Kidney tubule cell (primary cell): ENCODE data around the gene TMEM161B.
A peak's percentile ranks its signal among the peaks of the same experiment; 100 is the strongest.
"Not testable (repeated sequence)": the region's sequence is repeated elsewhere in the genome, so short reads cannot be mapped to it uniquely, and the experiment has no call there.

Source experiments
- DNase-seq: peaks from one replicate; pipeline ENCODE4 v3.0.0-alpha.2; 2018; ENCODE audit warnings: low spot score

The TMEM161B gene

DNA sequence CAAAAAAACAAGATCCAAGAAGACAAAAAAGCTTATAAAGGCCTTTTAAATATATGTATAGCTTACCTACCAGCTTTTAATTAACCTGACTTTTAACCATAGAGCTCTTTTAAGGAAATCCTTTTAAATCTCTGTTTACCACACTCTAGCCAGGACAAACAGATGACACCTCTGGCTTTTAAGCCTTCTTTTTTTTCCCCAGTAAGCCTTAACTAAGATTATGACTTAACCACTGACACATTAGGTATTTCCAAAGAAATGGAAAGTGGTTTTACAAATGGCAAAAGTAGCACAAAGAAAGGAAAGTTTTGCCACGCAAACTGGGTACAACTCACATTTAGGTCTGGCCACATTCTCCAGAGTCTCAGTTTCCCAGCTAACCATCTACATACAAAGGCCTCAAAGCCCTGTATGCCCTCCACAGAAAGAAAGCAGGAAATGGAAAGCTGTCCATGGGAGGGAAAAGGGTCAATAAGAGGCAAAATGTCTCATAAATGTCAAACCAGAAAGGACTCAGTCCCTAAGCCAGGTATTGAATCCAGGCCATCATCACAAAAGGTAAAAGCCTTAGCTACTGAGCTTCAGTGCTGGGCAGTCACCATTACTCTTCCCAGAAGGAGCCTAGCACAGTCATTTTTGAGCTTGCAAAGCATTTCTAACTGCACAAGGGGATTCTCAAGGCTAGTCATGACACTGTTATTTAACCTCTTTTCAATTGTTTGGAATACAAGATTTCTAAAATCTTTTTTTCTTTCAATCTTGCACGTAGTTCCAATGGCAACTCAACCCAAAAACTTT is 19.7 kb downstream of the TMEM161B start:
- no peak for DNase-seq

GRCh38 chr5:88248094-88248493 is 20.6 kb downstream of the TMEM161B start:
- no peak for DNase-seq

DNA sequence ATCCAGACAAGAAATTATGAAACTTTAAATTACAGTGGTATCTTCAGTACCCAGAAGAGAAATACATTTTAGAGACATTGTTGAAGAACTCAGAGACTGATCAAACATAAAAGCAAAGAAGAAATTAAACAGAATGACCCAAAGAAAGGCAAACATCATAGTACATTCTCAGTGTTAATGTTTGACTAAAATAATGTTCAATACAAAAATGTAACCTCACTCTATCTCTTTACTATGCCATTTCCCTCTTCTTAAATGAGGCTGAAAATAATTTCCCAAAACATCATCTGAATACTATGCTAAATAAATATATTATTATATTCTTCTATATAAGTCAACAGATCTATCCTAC is 22.8 kb downstream of the TMEM161B start:
- no peak for DNase-seq

GRCh38 chr5:88245241-88245892 is 23.3 kb downstream of the TMEM161B start:
- DNase-seq, result no peak

DNA sequence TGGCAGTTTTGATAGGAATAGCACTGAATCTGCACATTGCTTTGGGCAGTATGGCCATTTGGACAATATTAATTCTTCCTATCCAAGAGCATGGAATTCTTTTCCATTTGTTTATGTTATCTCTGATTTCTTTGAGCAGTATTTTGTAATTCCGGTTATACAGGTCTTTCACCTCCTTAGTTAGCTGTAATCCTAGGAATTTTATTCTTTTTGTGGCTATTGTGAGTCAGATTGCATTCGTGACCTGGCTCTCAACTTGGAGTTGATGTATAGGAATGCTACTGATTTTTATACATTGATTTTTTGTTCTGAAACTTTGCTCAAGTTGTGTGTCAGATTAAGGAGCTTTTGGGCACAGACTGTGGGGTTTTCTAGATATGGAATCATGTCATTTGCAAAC is 24.0 kb downstream of the TMEM161B start:
- DNase-seq, result no peak

GRCh38 chr5:88243493-88243892 is 25.2 kb downstream of the TMEM161B start:
- not testable (repeated sequence) for DNase-seq

DNA sequence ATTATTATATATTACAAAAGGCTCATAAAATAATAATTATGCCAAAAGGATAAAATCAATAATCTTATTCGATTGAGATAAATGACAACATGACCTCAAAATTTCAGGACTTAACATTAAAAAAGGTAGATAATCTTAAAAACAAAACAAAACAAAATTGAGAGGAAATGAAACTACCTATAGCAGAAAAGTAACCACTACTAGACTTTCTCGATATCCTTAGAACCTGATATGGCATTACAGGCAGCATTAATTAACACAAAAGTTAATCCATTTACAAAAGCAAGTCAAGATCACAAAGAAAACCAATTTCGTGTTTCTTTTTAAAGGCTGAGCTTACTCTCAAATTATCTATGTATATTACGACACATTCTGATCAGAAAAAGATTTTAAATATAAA is 29.9 kb downstream of the TMEM161B start:
- no peak for DNase-seq

- peak; percentile 56 for DNase-seq
Observed at GRCh38 chr5:88236866-88237642, 31.6 kb downstream of the TMEM161B start.

DNA sequence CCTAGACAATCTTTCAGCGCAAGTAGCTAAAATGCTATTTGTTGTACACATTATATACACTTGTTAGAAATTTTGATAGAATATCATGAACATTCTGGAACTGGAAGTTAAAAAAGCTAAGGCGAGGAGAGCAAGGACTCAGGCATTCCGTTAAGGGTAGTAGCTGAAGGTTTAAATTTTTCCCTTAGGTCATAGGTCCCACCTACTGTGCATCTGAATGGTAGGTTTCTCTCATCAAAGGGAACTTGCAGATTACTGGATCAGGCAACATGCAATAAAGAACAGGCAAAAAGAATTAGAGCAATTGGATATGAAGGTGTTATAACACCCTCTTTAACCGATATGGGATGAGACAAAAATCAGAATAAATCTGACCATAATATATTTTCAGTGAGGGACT is 32.8 kb downstream of the TMEM161B start:
- DNase-seq, result no peak

DNA sequence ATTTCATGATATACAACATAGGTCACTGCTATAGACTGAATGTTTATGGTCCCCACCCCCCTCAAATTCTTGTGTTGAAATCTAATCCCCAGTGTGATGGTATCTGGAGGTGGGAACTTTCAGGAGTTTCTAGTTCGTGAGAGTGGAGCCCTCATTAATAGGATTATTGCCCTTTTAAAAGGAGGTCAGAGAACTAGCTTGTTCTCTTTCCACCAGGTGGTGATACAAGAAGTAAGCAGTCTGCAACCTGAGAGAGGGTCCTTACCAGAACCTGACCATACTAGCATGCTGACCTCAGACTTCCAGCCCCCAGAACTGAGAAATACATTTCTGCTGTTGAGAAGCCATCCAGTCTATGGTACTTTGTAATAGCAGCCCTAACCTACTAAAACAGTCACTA is 33.3 kb downstream of the TMEM161B start:
- DNase-seq, result no peak

- no peak for DNase-seq
Observed at GRCh38 chr5:88230546-88231066, 38.0 kb downstream of the TMEM161B start.

DNA sequence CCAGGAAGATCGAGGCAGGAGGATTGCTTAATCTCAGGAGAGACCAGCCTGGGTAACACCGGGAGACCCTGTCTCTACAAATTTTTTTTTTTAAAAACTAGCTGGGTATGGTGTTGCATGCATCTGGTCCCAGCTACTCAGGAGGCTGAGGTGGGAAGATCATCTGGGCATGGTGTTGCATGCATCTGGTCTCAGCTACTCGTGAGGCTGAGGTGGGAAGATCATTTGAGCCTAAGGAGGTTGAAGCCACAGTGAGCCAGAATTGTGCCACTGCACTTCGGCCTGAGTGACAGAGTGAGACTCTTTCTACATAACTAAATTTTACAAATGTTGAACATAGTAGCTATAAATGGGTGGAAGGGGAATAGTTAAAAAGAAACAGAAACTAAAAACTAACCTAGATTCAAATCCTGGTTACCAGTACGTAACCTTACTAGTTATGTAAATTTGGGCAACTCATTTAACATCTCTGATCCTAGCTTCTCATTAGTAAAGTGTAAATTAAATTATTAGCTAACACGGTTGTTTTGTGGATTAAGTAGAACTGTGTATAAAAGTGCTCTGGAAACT is 41.7 kb downstream of the TMEM161B start:
- no peak for DNase-seq

- DNase-seq, result no peak
Observed at GRCh38 chr5:88214655-88215054, 54.0 kb downstream of the TMEM161B start.

- no peak for DNase-seq
Observed at GRCh38 chr5:88207575-88207974, 61.1 kb downstream of the TMEM161B start.

- no peak for DNase-seq
Observed at GRCh38 chr5:88203981-88204750, 64.5 kb downstream of the TMEM161B start.

- DNase-seq, result no peak
Observed at GRCh38 chr5:88195636-88196035, 73.0 kb downstream of the TMEM161B start.

- no peak for DNase-seq
Observed at GRCh38 chr5:88193896-88194295, 74.7 kb downstream of the TMEM161B start.

DNA sequence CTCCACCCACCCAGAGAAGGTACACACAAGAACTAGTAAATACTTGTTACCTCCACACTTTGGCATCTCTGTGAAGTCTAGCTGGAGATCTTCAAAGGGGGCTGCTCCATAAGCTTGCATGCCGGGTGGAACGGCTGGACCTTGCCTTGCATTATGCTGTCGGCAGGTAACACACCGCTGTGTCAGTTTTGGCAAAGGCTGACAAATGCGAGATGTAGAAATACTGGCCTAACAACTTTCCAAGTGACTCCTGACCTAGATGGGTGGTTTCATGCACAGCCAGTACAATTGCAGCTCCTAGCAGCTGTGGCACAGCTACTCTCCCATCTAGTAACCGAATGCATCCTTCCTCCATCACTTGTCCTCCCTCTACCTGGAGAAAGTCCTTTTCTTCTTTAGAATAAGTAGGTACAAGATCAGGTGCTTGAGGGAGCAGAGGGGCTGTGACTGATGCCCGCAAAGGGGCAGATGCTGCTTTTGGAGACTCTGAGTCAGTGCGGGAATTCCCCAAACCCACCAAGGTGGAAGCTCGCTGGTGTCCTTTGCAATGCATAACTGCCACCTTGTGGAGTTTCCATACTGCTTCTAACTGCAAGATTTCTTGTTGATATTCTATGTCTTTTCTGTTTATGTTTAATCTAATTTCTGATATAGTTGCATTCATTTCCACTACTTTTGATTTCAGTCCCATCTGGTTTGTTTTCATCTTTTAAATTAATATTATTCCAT is 78.4 kb downstream of the TMEM161B start:
- no peak for DNase-seq

- not testable (repeated sequence) for DNase-seq
Observed at GRCh38 chr5:88189484-88189883, 79.2 kb downstream of the TMEM161B start.

DNA sequence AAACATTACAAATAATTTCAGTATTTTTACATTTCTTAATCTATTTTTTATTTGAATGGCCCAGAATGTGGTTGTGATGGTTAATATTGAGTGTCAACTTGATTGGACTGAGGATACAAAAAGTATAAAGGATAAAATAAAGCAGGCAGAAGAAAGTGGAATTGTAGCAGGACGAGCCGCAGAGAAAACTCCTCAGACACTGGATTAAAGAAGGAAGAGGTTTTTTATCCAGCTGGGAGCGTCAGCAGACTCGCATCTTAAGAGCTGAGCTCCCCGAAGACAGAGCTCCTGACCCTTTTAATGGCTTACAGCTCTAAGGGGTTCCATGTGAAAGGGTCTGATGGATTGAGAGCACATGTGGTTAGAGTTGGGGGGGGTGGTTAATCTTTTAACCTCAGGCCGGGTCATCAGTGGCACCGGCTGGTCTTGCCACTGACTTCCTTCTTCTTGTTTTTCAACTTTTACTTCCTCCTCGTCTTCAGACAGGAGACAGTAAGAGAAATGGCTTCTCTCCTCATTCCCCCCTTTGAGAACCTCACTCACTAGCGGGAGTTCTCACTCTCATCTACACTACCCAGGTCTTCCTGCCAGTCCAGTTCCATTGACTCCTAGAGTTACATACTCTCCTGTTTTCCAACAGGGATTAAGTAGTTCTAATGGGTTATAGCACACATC is 80.0 kb downstream of the TMEM161B start:
- DNase-seq, result no peak
